Hypothalamus (tissue), 51 donors: Measurements from ENCODE around the gene CLEC14A.

Experiments
- DNase-seq, 51 donors: peaks; one replicate each; lab custom pipeline; 2025; lab: John Stamatoyannopoulos, UW

CLEC14A gene, protein sequence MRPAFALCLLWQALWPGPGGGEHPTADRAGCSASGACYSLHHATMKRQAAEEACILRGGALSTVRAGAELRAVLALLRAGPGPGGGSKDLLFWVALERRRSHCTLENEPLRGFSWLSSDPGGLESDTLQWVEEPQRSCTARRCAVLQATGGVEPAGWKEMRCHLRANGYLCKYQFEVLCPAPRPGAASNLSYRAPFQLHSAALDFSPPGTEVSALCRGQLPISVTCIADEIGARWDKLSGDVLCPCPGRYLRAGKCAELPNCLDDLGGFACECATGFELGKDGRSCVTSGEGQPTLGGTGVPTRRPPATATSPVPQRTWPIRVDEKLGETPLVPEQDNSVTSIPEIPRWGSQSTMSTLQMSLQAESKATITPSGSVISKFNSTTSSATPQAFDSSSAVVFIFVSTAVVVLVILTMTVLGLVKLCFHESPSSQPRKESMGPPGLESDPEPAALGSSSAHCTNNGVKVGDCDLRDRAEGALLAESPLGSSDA

DNA sequence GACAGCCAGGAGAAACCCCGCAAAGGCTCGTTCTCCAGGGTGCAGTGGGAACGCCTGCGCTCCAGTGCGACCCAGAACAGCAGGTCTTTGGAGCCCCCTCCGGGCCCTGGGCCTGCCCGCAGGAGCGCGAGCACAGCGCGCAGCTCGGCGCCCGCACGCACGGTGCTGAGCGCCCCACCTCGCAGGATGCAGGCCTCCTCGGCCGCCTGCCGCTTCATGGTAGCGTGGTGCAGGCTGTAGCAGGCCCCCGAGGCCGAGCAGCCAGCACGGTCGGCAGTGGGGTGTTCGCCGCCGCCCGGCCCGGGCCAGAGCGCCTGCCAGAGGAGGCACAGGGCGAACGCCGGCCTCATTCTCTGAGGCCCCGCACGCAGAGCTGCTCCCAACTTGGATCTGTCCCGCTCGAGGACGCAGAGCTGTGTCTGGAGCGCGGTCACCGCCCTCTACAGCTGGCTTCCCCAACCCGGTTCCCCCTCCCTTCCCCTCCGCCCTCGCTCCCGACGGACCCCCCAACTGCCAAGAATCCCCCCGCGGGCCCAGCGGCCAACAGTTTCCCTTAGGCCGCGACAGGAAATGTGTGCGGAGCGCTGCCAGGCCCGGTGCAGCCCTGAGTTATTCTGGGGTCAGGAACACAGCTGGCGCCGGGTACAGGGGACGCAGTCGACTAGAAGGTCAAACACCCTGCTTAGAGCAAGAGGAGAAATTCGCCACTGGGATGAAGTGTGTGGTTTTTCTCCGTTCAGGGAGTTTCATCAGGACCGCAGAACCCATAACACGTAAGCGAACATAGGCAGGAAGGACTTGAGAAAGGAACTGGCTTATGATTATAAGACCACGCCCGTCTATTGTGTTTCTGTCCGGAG, at the start of gene CLEC14A:
TSS of gene CLEC14A (minus strand) at position 421 of the 860 bp plus-strand sequence. CDS start at position 350, 71 bp downstream.
- DNase-seq, result peak in 3 of 51 donors; percentile 1 to 22 (median 3)

- no peak for DNase-seq
Observed at GRCh38 chr14:38302966-38303365, 47.1 kb upstream of the CLEC14A start.

GRCh38 chr14:38302034-38302433, 46.1 kb upstream of the CLEC14A start:
- DNase-seq, result no peak

DNA sequence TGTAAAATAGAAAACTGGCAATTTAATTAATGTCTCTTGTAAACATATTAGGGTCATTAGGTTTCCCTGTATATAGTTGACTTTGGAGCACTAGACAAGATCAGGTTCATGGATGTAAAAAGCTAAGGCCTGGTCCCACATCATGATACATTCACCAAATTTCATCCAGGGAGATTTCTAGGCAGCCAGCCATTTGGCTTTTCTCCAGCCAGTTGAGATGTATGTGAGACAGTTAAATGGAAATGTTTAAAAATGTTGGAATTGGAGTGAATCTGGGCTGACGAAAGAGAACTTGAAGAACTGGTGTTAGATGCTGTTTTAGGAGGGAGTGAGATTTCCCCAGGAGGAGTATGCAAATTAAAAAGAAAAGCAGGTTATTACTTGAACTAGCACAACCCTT, 41.8 kb upstream of the CLEC14A start:
- DNase-seq, result no peak

DNA sequence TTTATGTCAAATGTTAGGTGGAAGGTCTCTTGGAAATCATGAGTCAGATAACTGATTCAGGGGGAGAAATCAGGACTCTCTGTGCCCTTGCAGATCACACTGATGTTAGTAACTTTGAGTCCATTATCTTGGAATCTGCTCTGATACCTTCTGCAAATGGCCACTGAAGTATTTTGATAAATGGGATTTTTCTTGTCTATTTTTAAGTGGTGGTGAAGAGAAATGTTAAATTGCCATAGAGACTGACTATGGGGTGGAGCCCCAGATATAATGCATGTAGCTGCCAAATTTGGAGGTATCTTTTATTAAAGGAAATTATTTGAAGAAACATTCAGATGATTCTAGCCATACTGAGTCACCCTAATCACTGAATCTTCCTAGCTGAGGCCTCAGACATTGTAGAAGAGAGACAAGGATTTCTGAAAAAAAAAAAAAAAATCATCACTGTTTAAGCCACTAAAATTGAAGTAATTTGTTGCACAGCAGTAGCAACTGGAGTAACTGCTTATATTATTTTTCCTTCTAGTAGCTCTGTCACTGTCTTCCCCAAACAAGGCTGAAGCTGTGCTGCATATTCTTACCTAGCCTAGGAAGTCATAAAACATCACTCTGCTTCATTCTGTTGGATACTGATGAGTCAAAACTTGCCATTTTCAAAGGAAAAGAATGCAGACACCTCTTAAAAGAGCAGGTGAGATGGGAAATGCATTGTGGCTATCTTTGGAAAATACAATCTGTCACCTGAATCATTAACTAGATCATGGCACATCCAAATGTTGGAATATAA, 36.0 kb upstream of the CLEC14A start:
- DNase-seq, result no peak

DNA sequence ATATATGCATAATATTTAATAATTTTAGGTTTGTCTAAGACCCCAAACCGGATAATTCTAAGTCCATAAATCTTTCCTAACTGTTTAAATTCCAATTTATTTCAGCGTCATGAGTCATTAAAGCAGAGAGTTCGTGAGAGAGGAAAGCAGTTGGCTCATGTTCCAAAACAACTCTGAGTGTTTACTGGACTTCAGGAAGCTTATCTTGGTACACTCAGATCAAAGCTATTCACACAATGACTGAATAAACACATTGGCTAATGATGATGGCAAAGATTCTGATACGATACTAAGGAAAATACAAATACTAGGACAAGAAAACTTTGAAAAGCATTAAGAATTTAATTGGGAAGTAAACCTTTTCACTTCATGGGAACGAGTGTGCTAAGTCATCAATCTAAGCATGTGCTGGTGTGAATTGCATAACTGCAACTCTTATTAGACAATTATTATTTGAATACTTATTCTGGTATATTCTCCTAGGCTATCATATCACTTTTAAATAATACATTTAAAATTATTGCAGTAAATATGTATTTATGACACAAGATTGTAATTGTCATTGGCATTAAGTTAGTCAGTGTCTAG, 34.8 kb upstream of the CLEC14A start:
- DNase-seq, result no peak

GRCh38 chr14:38286452-38286851, 30.6 kb upstream of the CLEC14A start:
- no peak for DNase-seq

- DNase-seq, result no peak
Observed at GRCh38 chr14:38285962-38286361, 30.1 kb upstream of the CLEC14A start.

DNA sequence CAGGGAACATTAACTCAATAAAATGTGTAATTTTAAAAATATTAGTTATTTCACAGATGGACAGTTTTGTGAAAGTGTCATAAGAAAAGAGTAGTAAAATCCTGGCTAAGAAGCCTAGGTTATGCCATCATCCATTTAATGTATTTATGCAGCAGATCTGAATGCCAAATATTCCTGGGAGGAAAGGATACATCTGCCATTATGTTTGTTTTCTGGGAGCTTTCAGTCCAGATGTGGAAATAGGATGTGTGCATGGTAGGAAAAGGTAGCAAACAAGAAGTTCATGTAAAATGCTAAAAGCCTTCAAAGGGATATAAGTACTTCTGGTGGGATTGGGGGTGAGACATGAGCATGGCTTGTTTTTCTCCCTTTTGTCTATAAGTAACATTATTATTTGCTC, 27.0 kb upstream of the CLEC14A start:
- DNase-seq, result no peak

DNA sequence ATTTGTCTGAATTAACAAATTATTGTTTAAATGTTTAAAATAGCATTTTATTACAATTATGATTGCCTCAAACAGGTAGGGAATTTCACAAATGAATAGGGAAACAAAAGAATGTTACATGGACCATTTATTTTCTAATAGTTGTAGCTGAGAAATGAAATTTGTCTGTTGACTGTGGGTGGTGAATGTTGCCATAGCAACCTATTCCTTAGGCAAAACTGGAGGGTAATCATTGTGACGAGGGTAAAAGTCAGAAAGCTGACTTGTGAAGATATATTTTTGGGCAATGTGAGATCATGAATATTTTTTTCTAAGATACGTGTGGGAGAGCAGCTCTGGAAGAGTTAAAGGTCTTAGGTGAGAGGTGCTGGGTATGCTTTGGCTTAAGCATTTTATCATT, 24.2 kb upstream of the CLEC14A start:
- DNase-seq, result no peak

- no peak for DNase-seq
Observed at GRCh38 chr14:38279572-38279971, 23.7 kb upstream of the CLEC14A start.

GRCh38 chr14:38278035-38278434, 22.1 kb upstream of the CLEC14A start:
- no peak for DNase-seq

GRCh38 chr14:38262844-38263243, 7.0 kb upstream of the CLEC14A start:
- no peak for DNase-seq

DNA sequence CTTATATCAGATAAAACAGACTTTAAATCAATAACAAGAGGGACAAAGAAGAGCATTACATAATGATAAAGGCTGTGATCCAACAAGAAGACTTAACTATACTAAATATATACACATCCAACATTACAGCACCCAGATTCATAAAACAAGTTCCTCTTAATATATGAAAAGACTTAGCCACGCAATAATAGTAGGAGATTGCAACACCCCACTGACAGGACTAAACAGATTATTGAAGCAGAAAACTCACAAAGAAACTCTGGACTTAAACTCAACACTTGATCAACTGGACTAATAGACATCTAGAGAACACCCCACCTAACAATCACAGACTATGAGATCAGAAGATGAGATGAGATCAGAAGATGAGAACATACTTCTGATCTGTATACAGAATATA, 5.7 kb upstream of the CLEC14A start:
- no peak for DNase-seq

GRCh38 chr14:38257507-38257906, 1.6 kb upstream of the CLEC14A start:
- no peak for DNase-seq

- DNase-seq, result no peak
Observed at GRCh38 chr14:38256533-38256840, 594 bp upstream of the CLEC14A start.

GRCh38 chr14:38255408-38255672, 553 bp downstream of the CLEC14A start:
- peak in 3 of 51 donors; percentile 3 to 23 (median 9) for DNase-seq

DNA sequence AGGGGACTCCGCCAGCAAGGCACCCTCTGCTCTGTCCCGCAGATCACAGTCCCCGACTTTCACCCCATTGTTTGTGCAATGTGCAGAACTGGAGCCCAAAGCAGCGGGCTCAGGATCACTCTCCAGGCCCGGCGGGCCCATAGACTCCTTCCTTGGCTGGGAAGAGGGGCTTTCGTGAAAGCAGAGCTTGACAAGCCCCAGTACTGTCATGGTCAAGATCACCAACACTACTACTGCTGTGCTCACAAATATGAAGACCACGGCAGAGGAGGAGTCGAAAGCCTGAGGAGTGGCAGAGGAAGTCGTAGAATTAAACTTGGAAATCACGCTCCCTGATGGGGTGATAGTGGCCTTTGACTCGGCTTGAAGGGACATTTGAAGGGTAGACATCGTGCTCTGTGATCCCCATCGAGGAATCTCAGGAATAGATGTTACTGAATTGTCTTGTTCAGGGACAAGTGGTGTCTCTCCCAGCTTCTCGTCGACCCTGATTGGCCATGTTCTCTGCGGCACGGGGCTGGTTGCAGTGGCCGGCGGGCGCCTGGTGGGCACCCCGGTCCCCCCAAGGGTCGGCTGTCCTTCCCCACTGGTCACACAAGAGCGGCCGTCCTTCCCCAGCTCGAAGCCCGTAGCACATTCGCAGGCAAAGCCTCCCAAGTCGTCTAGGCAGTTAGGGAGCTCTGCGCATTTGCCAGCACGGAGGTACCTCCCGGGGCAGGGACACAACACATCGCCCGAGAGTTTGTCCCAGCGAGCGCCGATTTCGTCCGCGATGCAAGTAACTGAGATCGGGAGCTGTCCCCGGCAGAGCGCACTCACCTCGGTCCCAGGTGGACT, 1.1 kb downstream of the CLEC14A start:
- peak in 1 of 51 donors; percentile 6 for DNase-seq

- DNase-seq, result no peak
Observed at GRCh38 chr14:38253676-38254075, 2.2 kb downstream of the CLEC14A start.
